Neural progenitor cell (in vitro differentiated cells): ENCODE data around the gene ST6GAL1. TPM values are rescaled to one million over a fixed set of nuclear protein-coding genes. Genes with fewer than 3 reads are reported as not detected.

Experiments
- DNase-seq: peaks from one replicate; pipeline ENCODE4 v3.0.0-alpha.2; 2016; ENCODE audit warnings: low spot score
- H2AFZ ChIP-seq: fragments of 200-600 bp; sonication (generic); replicated peaks from 2 replicates; pipeline ENCODE4 v1.6.1; 2016; ENCODE audit warnings: antibody characterized with exemption
- H3F3A ChIP-seq: fragments of 200-600 bp; sonication (generic); 2 replicates; pipeline ENCODE4 v1.6.1; 2016; ENCODE audit warnings: antibody characterized with exemption, low read depth
- H3K27ac ChIP-seq: fragments of 200-600 bp; sonication (generic); 2 replicates; pipeline ENCODE4 v1.5.1; 2016; ENCODE audit warnings: mild to moderate bottlenecking
- H3K27me3 ChIP-seq: fragments of 200-600 bp; sonication (generic); 2 replicates; pipeline ENCODE4 v1.6.1; 2016; ENCODE audit warnings: mild to moderate bottlenecking, moderate library complexity
- H3K36me3 ChIP-seq: fragments of 200-600 bp; sonication (generic); 2 replicates; pipeline ENCODE4 v1.5.1; 2016
- H3K4me1 ChIP-seq: fragments of 200-600 bp; sonication (generic); 2 replicates; pipeline ENCODE4 v1.6.1; 2016; ENCODE audit warnings: mixed run types
- H3K4me2 ChIP-seq: fragments of 200-600 bp; sonication (generic); 2 replicates; pipeline ENCODE4 v1.6.1; 2016
- H3K4me3 ChIP-seq: fragments of 200-600 bp; sonication (generic); 2 replicates; pipeline ENCODE4 v1.5.1; 2016
- H3K79me2 ChIP-seq: fragments of 200-600 bp; sonication (generic); 2 replicates; pipeline ENCODE4 v1.6.1; 2016; ENCODE audit warnings: low read depth
- H3K9ac ChIP-seq: fragments of 200-600 bp; sonication (generic); 2 replicates; pipeline ENCODE4 v1.6.1; 2016
- H3K9me3 ChIP-seq: fragments of 200-600 bp; sonication (generic); 2 replicates; pipeline ENCODE4 v1.5.1; 2016; ENCODE audit warnings: low read depth
- H4K20me1 ChIP-seq: fragments of 200-600 bp; sonication (generic); 2 replicates; pipeline ENCODE4 v1.6.1; 2016; ENCODE audit warnings: low read depth
- H3K27ac Mint-ChIP-seq: 3 replicates; pipeline ENCODE4 v1.8.0; 2021; ENCODE audit warnings: mixed read lengths
- H3K27me3 Mint-ChIP-seq: 2 replicates; pipeline ENCODE4 v1.8.0; 2022; ENCODE audit warnings: low read depth, mild to moderate bottlenecking, inconsistent platforms, moderate library complexity, mixed read lengths; ENCODE audit not compliant: insufficient read depth
- H3K36me3 Mint-ChIP-seq: 3 replicates; pipeline ENCODE4 v1.8.0; 2021; ENCODE audit warnings: mixed read lengths
- H3K4me1 Mint-ChIP-seq: 3 replicates; pipeline ENCODE4 v1.8.0; 2021; ENCODE audit warnings: mixed read lengths
- H3K4me3 Mint-ChIP-seq: 3 replicates; pipeline ENCODE4 v1.8.0; 2021; ENCODE audit warnings: mild to moderate bottlenecking, moderate library complexity, mixed read lengths
- H3K9me3 Mint-ChIP-seq: 3 replicates; pipeline ENCODE4 v1.8.0; 2020; ENCODE audit warnings: mixed read lengths
- EZH2 ChIP-seq: fragments of 200-600 bp; sonication (generic); IDR thresholded peaks from 2 replicates; pipeline ENCODE4 v1.6.1; 2017; ENCODE audit warnings: antibody characterized with exemption, mild to moderate bottlenecking, moderate library complexity
- EZH2phosphoT487 ChIP-seq: fragments of 200-600 bp; sonication (generic); IDR thresholded peaks from 2 replicates; pipeline ENCODE4 v1.6.1; 2017; ENCODE audit warnings: antibody characterized with exemption
- total RNA-seq: library from RNA; depleted of rRNA; stranded (reverse); fragments of >200 nt; gene quantifications from 2 replicates; pipeline ENCODE4 v1.2.3, GENCODE V29; 2015; ENCODE audit warnings: low replicate concordance
- TF ChIP-seq, protein P1 (sequence below): fragments of 200-600 bp; sonication (generic); IDR thresholded peaks from 2 replicates; pipeline ENCODE4 v1.5.1; 2017; ENCODE audit warnings: antibody characterized with exemption, mild to moderate bottlenecking

ST6GAL1 gene
- total RNA-seq, 1 donor from 2014 or later = 27.3 TPM

- Histone ChIP-seq H3F3A (no peaks in the 10 kb centered on the region), H3K9ac (no peak overlapping the region), H3K9me3 (no peaks in the 10 kb centered on the region), H3K4me3 (no peak overlapping the region), H3K4me1 (peaks cover 7% of the 10 kb centered on the region), H2AFZ (no peak overlapping the region), H4K20me1 (no peaks in the 10 kb centered on the region), H3K4me2 (no peak overlapping the region), H3K79me2 (peaks cover 3% of the 10 kb centered on the region), H3K36me3 (no peaks in the 10 kb centered on the region), H3K27me3 (no peaks in the 10 kb centered on the region), H3K27ac (no peak overlapping the region)
- Mint-ChIP-seq H3K36me3 (peaks cover 7% of the 10 kb centered on the region), H3K4me3 (no peak overlapping the region), H3K27me3 (no peaks in the 10 kb centered on the region), H3K9me3 (no peaks in the 10 kb centered on the region), H3K4me1 (peaks cover 7% of the 10 kb centered on the region), H3K27ac (peak overlapping the region; percentile 7)
- DNase-seq = no peak
- TF ChIP-seq EZH2phosphoT487 = no peak
These were observed 94.4 kb downstream of the ST6GAL1 start for GRCh38 chr3:187024536-187025226.

- H3K9me3 Mint-ChIP-seq = no peaks in the 10 kb centered on the region
- H3K4me1 ChIP-seq = peaks cover 7% of the 10 kb centered on the region
- H3K27me3 Mint-ChIP-seq = no peaks in the 10 kb centered on the region
These were observed 94.9 kb downstream of the ST6GAL1 start for GRCh38 chr3:187025254-187025655.

GRCh38 chr3:187025656-187026316, 95.5 kb downstream of the ST6GAL1 start:
- Histone ChIP-seq H3K9me3 (no peaks in the 10 kb centered on the region), H3F3A (no peaks in the 10 kb centered on the region), H4K20me1 (no peaks in the 10 kb centered on the region), H3K4me1 (peaks cover 7% of the 10 kb centered on the region), H3K36me3 (no peaks in the 10 kb centered on the region), H3K4me3 (no peak overlapping the region), H3K4me2 (no peak overlapping the region), H3K27ac (no peak overlapping the region), H2AFZ (no peak overlapping the region), H3K27me3 (no peaks in the 10 kb centered on the region), H3K79me2 (peaks cover 3% of the 10 kb centered on the region), H3K9ac (no peak overlapping the region)
- Mint-ChIP-seq H3K27me3 (no peaks in the 10 kb centered on the region), H3K9me3 (no peaks in the 10 kb centered on the region), H3K27ac (no peak overlapping the region), H3K4me1 (peaks cover 9% of the 10 kb centered on the region), H3K4me3 (no peak overlapping the region), H3K36me3 (peaks cover 9% of the 10 kb centered on the region)
- TF ChIP-seq EZH2 (no peak), EZH2phosphoT487 (no peak)
- TF ChIP-seq, protein P1, sequence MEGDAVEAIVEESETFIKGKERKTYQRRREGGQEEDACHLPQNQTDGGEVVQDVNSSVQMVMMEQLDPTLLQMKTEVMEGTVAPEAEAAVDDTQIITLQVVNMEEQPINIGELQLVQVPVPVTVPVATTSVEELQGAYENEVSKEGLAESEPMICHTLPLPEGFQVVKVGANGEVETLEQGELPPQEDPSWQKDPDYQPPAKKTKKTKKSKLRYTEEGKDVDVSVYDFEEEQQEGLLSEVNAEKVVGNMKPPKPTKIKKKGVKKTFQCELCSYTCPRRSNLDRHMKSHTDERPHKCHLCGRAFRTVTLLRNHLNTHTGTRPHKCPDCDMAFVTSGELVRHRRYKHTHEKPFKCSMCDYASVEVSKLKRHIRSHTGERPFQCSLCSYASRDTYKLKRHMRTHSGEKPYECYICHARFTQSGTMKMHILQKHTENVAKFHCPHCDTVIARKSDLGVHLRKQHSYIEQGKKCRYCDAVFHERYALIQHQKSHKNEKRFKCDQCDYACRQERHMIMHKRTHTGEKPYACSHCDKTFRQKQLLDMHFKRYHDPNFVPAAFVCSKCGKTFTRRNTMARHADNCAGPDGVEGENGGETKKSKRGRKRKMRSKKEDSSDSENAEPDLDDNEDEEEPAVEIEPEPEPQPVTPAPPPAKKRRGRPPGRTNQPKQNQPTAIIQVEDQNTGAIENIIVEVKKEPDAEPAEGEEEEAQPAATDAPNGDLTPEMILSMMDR = no peak
- no peak for DNase-seq

More at GRCh38 chr3:187025254-187025655, 94.9 kb downstream of the ST6GAL1 start:
- Histone ChIP-seq H3K27ac (no peak overlapping the region), H2AFZ (no peak overlapping the region), H3F3A (no peaks in the 10 kb centered on the region), H3K36me3 (no peaks in the 10 kb centered on the region), H3K4me2 (no peak overlapping the region), H3K9me3 (no peaks in the 10 kb centered on the region), H3K79me2 (peaks cover 3% of the 10 kb centered on the region), H4K20me1 (no peaks in the 10 kb centered on the region), H3K4me3 (no peak overlapping the region), H3K9ac (no peak overlapping the region), H3K27me3 (no peaks in the 10 kb centered on the region)
- H3K4me3 Mint-ChIP-seq = no peak overlapping the region
- no peak for TF ChIP-seq EZH2phosphoT487
- TF ChIP-seq, protein P1 = no peak
- no peak for TF ChIP-seq EZH2
- H3K4me1 Mint-ChIP-seq = peaks cover 9% of the 10 kb centered on the region
- H3K36me3 Mint-ChIP-seq = peaks cover 11% of the 10 kb centered on the region
- DNase-seq = no peak
- H3K27ac Mint-ChIP-seq = peak overlapping the region; percentile 7

GRCh38 chr3:187026317-187026670, 96.0 kb downstream of the ST6GAL1 start:
- H3K4me1 ChIP-seq = peaks cover 7% of the 10 kb centered on the region
- H3K4me3 ChIP-seq = no peak overlapping the region
- peaks cover 9% of the 10 kb centered on the region for H3K4me1 Mint-ChIP-seq
- H3K36me3 Mint-ChIP-seq = peaks cover 9% of the 10 kb centered on the region
- no peaks in the 10 kb centered on the region for H3K27me3 Mint-ChIP-seq
- no peak overlapping the region for H3K27ac ChIP-seq
- TF ChIP-seq, protein P1 = no peak
- TF ChIP-seq EZH2phosphoT487 = no peak
- no peak for TF ChIP-seq EZH2
- H3K27me3 ChIP-seq = no peaks in the 10 kb centered on the region
- H3K27ac Mint-ChIP-seq = no peak overlapping the region
- no peaks in the 10 kb centered on the region for H3K36me3 ChIP-seq
- no peaks in the 10 kb centered on the region for H3K9me3 ChIP-seq
- peaks cover 3% of the 10 kb centered on the region for H3K79me2 ChIP-seq
- no peak overlapping the region for H3K9ac ChIP-seq
- H3F3A ChIP-seq = no peaks in the 10 kb centered on the region
- H3K4me2 ChIP-seq = no peak overlapping the region
- no peaks in the 10 kb centered on the region for H3K9me3 Mint-ChIP-seq
- no peak for DNase-seq
- H2AFZ ChIP-seq = no peak overlapping the region
- no peak overlapping the region for H3K4me3 Mint-ChIP-seq
- no peaks in the 10 kb centered on the region for H4K20me1 ChIP-seq
